ENCODE data around the gene PKDCC. TPM values are rescaled to one million over a fixed set of nuclear protein-coding genes. Genes with fewer than 3 reads are reported as not detected.

Gene PKDCC
- total RNA-seq, 1 experiment from 2014 or later, result 14.8 TPM

GRCh38 chr2:42055573-42056514 is 8.0 kb downstream of the PKDCC start:
- Histone ChIP-seq H3K36me3 (ENCODE audit: control insufficient read depth, insufficient read depth, low read length) (no peaks in the 10 kb centered on the region), H3K27me3 (ENCODE audit: control insufficient read depth, insufficient read depth, low read length) (no peaks in the 10 kb centered on the region), H3K4me1 (ENCODE audit: control insufficient read depth, insufficient read depth, low read length) (peaks cover 32% of the 10 kb centered on the region), H3K4me3 (ENCODE audit: low read depth in 2 of 2, low read length in 2 of 2) (no peak overlapping the region), H3K27ac (ENCODE audit: low read length) (peak overlapping the region; percentile 13; the same call in 1 of the 2 replicates), H3K9me3 (ENCODE audit: control insufficient read depth, insufficient read depth, low read depth, low read length) (no peaks in the 10 kb centered on the region)
- POLR2A ChIA-PET, result no interaction called here
- TF ChIP-seq POLR2AphosphoS5 (IDR thresholded peaks at IDR 0.05; ENCODE audit: low read depth, low read length), result no peak
- DNase-seq (ENCODE audit: low read depth, low spot score) (no peak), ATAC-seq (peak; percentile 23; the same call in 1 of the 2 replicates)
- intact Hi-C loops (cut with micrococcal nuclease; ENCODE audit: unreplicated experiment) (no loop called here), in situ Hi-C loops (cut with HindIII; ENCODE audit: low pct_unique_long_range_greater_than_20kb, low sequenced_read_pairs) (no loop called here)
- CTCF ChIA-PET, result interaction anchor here (0.6 kb wide), 1 partner anchor 209 kb away, joined by 3 read pairs; no protein-coding TSS in a partner anchor
- BruUV-seq (replicated peaks), result no TSS peak

- in situ Hi-C loops (cut with HindIII; ENCODE audit: low pct_unique_long_range_greater_than_20kb, low sequenced_read_pairs) (no loop called here), intact Hi-C loops (cut with micrococcal nuclease; ENCODE audit: unreplicated experiment) (no loop called here)
- ATAC-seq (no peak), DNase-seq (ENCODE audit: low read depth, low spot score) (no peak)
- no peaks in the 10 kb centered on the region for H3K9me3 ChIP-seq (ENCODE audit: control insufficient read depth, insufficient read depth, low read depth, low read length)
- H3K36me3 ChIP-seq (ENCODE audit: control insufficient read depth, insufficient read depth, low read length), result no peaks in the 10 kb centered on the region
- 0 out of 2 replicates have a peak overlapping the region, but pooled peaks have one; percentile 26 for H3K27ac ChIP-seq (ENCODE audit: low read length)
- TF ChIP-seq, protein P1, sequence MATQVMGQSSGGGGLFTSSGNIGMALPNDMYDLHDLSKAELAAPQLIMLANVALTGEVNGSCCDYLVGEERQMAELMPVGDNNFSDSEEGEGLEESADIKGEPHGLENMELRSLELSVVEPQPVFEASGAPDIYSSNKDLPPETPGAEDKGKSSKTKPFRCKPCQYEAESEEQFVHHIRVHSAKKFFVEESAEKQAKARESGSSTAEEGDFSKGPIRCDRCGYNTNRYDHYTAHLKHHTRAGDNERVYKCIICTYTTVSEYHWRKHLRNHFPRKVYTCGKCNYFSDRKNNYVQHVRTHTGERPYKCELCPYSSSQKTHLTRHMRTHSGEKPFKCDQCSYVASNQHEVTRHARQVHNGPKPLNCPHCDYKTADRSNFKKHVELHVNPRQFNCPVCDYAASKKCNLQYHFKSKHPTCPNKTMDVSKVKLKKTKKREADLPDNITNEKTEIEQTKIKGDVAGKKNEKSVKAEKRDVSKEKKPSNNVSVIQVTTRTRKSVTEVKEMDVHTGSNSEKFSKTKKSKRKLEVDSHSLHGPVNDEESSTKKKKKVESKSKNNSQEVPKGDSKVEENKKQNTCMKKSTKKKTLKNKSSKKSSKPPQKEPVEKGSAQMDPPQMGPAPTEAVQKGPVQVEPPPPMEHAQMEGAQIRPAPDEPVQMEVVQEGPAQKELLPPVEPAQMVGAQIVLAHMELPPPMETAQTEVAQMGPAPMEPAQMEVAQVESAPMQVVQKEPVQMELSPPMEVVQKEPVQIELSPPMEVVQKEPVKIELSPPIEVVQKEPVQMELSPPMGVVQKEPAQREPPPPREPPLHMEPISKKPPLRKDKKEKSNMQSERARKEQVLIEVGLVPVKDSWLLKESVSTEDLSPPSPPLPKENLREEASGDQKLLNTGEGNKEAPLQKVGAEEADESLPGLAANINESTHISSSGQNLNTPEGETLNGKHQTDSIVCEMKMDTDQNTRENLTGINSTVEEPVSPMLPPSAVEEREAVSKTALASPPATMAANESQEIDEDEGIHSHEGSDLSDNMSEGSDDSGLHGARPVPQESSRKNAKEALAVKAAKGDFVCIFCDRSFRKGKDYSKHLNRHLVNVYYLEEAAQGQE (IDR thresholded peaks at IDR 0.05; ENCODE audit: insufficient read depth in 1 of 2, low read depth in 2 of 2, low read length in 1 of 2), result no peak
- no peak for TF ChIP-seq POLR2AphosphoS5 (IDR thresholded peaks at IDR 0.05; ENCODE audit: low read depth, low read length)
- TF ChIP-seq TCF7L2 (IDR thresholded peaks at IDR 0.05; ENCODE audit: low read depth, low read length), result no peak
- no peak for TF ChIP-seq SIN3A (IDR thresholded peaks at IDR 0.05; ENCODE audit: borderline replicate concordance, insufficient read depth, low read depth, low read length)
- TF ChIP-seq, protein P2, sequence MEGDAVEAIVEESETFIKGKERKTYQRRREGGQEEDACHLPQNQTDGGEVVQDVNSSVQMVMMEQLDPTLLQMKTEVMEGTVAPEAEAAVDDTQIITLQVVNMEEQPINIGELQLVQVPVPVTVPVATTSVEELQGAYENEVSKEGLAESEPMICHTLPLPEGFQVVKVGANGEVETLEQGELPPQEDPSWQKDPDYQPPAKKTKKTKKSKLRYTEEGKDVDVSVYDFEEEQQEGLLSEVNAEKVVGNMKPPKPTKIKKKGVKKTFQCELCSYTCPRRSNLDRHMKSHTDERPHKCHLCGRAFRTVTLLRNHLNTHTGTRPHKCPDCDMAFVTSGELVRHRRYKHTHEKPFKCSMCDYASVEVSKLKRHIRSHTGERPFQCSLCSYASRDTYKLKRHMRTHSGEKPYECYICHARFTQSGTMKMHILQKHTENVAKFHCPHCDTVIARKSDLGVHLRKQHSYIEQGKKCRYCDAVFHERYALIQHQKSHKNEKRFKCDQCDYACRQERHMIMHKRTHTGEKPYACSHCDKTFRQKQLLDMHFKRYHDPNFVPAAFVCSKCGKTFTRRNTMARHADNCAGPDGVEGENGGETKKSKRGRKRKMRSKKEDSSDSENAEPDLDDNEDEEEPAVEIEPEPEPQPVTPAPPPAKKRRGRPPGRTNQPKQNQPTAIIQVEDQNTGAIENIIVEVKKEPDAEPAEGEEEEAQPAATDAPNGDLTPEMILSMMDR (IDR thresholded peaks at IDR 0.05), result no peak
- peaks cover 31% of the 10 kb centered on the region for H3K4me1 ChIP-seq (ENCODE audit: control insufficient read depth, insufficient read depth, low read length)
- POLR2A ChIA-PET, result no interaction called here
- CTCF ChIA-PET, result no interaction called here
- no TSS peak for BruUV-seq (replicated peaks)
- no peaks in the 10 kb centered on the region for H3K27me3 ChIP-seq (ENCODE audit: control insufficient read depth, insufficient read depth, low read length)
- H3K4me3 ChIP-seq (ENCODE audit: low read depth in 2 of 2, low read length in 2 of 2), result no peak overlapping the region
Measured at GRCh38 chr2:42057159-42057901, 9.5 kb downstream of the PKDCC start.

Measured in Panc1 (cell line).